H1 (cell line): Measurements from ENCODE around the gene BNIP5. TPM values are rescaled to one million over a fixed set of nuclear protein-coding genes. Genes with fewer than 3 reads are reported as not detected.

Source experiments
- CTCF ChIA-PET: fragments of 300-600 bp; sonication (Branson Sonifier 250); formaldehyde crosslinking; loops from one replicate; lab custom pipeline; 2021; ENCODE audit not compliant: partially characterized antibody; lab: Charles Lee
- POLR2A ChIA-PET: fragments of 300-600 bp; sonication (Branson Sonifier 250); formaldehyde crosslinking; loops from one replicate; lab custom pipeline; 2021; ENCODE audit warnings: inconsistent platforms; ENCODE audit not compliant: partially characterized antibody; lab: Charles Lee
- DNase-seq, 2 experiments: peaks; one replicate each; pipeline versions ENCODE4 v3.0.0 to v3.0.0-alpha.2; 2010 to 2022; ENCODE audit warnings: low spot score in 2 of 2, low read depth in 1 of 2, mixed read lengths in 1 of 2
- FAIRE-seq: peaks from 2 replicates; lab custom pipeline; 2011; peaks lifted over from hg19 to GRCh38; lab: Jason Lieb, UNC
- H2AFZ ChIP-seq: 2 replicates; pipeline ENCODE4 v1.8.1; 2012; ENCODE audit warnings: low read length, inconsistent platforms
- H2AK5ac ChIP-seq: 2 replicates; pipeline ENCODE4 v1.6.1; 2013; ENCODE audit warnings: low read depth, low read length
- H2BK120ac ChIP-seq: replicated peaks from 2 replicates; pipeline ENCODE3; 2013; ENCODE audit warnings: low read depth, low read length, inconsistent platforms
- H2BK12ac ChIP-seq: 2 replicates; pipeline ENCODE4 v1.6.1; 2013; ENCODE audit warnings: low read depth, low read length
- H2BK15ac ChIP-seq: 2 replicates; pipeline ENCODE4 v1.6.1; 2013; ENCODE audit warnings: low read length
- H2BK20ac ChIP-seq: 2 replicates; pipeline ENCODE4 v1.6.1; 2013; ENCODE audit warnings: low read length
- H2BK5ac ChIP-seq: 2 replicates; pipeline ENCODE4 v1.6.1; 2013; ENCODE audit warnings: low read depth, low read length
- H3K14ac ChIP-seq: 2 replicates; pipeline ENCODE4 v1.6.1; 2013; ENCODE audit warnings: inconsistent platforms; ENCODE audit not compliant: insufficient read length
- H3K18ac ChIP-seq: 2 replicates; pipeline ENCODE4 v1.6.1; 2013; ENCODE audit warnings: low read length; ENCODE audit errors: extremely low read depth
- H3K23ac ChIP-seq: 2 replicates; pipeline ENCODE4 v1.6.1; 2013; ENCODE audit warnings: inconsistent platforms; ENCODE audit not compliant: insufficient read length
- H3K23me2 ChIP-seq: 2 replicates; pipeline ENCODE4 v1.6.1; 2013; ENCODE audit warnings: low read depth, low read length
- H3K27ac ChIP-seq: 2 replicates; pipeline ENCODE4 v1.6.1; 2011; ENCODE audit warnings: low read depth, low read length, inconsistent platforms
- H3K27me3 ChIP-seq, 4 experiments: replicated peaks in 1 of 4; 1 replicate in 1 of 4; 2 replicates in 3 of 4; pipeline versions ENCODE4 v1.6.1 to v1.8.1; 2011 to 2013; ENCODE audit warnings: low read length in 3 of 4, mild to moderate bottlenecking in 3 of 4, inconsistent platforms in 2 of 4, mixed read lengths in 2 of 4, moderate library complexity in 1 of 4; ENCODE audit not compliant: control insufficient read depth in 3 of 4, insufficient read depth in 3 of 4; ENCODE audit errors: extremely low read depth in 1 of 4
- H3K36me3 ChIP-seq, 4 experiments: 2 replicates each; pipeline versions ENCODE4 v1.6.1 to v1.8.1; 2011 to 2013; ENCODE audit warnings: mild to moderate bottlenecking in 4 of 4, low read length in 3 of 4, moderate library complexity in 2 of 4, control low read depth in 1 of 4, inconsistent platforms in 1 of 4; ENCODE audit not compliant: insufficient read depth in 4 of 4, control insufficient read depth in 2 of 4
- H3K4ac ChIP-seq: replicated peaks from 2 replicates; pipeline ENCODE3; 2013; ENCODE audit warnings: low read length, low read depth, mixed read lengths, inconsistent platforms; ENCODE audit not compliant: insufficient read length
- H3K4me1 ChIP-seq, 4 experiments: replicated peaks in 1 of 4; 1 replicate in 1 of 4; 2 replicates in 3 of 4; pipeline versions ENCODE4 v1.6.1 to v1.8.1; 2011 to 2013; ENCODE audit warnings: low read length in 3 of 4, inconsistent platforms in 2 of 4, mixed read lengths in 1 of 4; ENCODE audit not compliant: insufficient read depth in 4 of 4, control insufficient read depth in 3 of 4
- H3K4me2 ChIP-seq, 2 experiments: 2 replicates each; pipeline versions ENCODE4 v1.6.1 to v1.8.1; 2011 to 2013; ENCODE audit warnings: low read depth in 2 of 2, low read length in 2 of 2, control low read depth in 1 of 2, inconsistent platforms in 1 of 2, mild to moderate bottlenecking in 1 of 2; ENCODE audit not compliant: insufficient read depth in 1 of 2
- H3K4me3 ChIP-seq, 4 experiments: fragments of 200-600, 300-600 bp in 1 of 4; sonication (generic), shearing (Covaris generic), sonication (Bioruptor Twin) in 1 of 4; 2 replicates each; pipeline versions ENCODE4 v1.5.1 to v1.8.1; 2011 to 2016; ENCODE audit warnings: low read length in 4 of 4, low read depth in 3 of 4, control low read depth in 2 of 4, inconsistent platforms in 2 of 4, mild to moderate bottlenecking in 2 of 4, mixed read lengths in 1 of 4, moderate library complexity in 1 of 4; ENCODE audit not compliant: insufficient read depth in 2 of 4; ENCODE audit errors: extremely low read depth in 1 of 4
- H3K56ac ChIP-seq: replicated peaks from 2 replicates; pipeline ENCODE3; 2013; ENCODE audit warnings: low read depth, mild to moderate bottlenecking, mixed read lengths, low read length, inconsistent platforms; ENCODE audit not compliant: insufficient read length
- H3K79me1 ChIP-seq: 2 replicates; pipeline ENCODE4 v1.6.1; 2013; ENCODE audit warnings: low read depth, low read length, control low read depth
- H3K79me2 ChIP-seq, 2 experiments: 2 replicates each; pipeline versions ENCODE4 v1.6.1 to v1.8.1; 2012 to 2013; ENCODE audit warnings: low read length in 2 of 2, mild to moderate bottlenecking in 2 of 2, inconsistent platforms in 1 of 2; ENCODE audit not compliant: insufficient read depth in 2 of 2, control insufficient read depth in 1 of 2
- H3K9ac ChIP-seq, 4 experiments: replicated peaks in 1 of 4; 1 replicate in 1 of 4; 2 replicates in 3 of 4; pipeline versions ENCODE4 v1.6.1 to v1.8.1; 2011 to 2013; ENCODE audit warnings: low read depth in 3 of 4, low read length in 3 of 4, control low read depth in 2 of 4, mild to moderate bottlenecking in 2 of 4, moderate library complexity in 2 of 4, inconsistent platforms in 1 of 4; ENCODE audit errors: extremely low read depth in 1 of 4
- H3K9me3 ChIP-seq, 2 experiments: 2 replicates each; pipeline versions ENCODE4 v1.6.1 to v1.8.1; 2012 to 2013; ENCODE audit warnings: mild to moderate bottlenecking in 2 of 2, moderate library complexity in 2 of 2, control low read depth in 1 of 2, inconsistent platforms in 1 of 2, low read depth in 1 of 2, low read length in 1 of 2, mixed read lengths in 1 of 2; ENCODE audit not compliant: insufficient read depth in 2 of 2
- H4K20me1 ChIP-seq, 2 experiments: replicated peaks in 1 of 2; 2 replicates each; pipeline versions ENCODE3 to v1.8.1; 2011 to 2013; ENCODE audit warnings: inconsistent platforms in 2 of 2, low read length in 2 of 2, mild to moderate bottlenecking in 1 of 2; ENCODE audit not compliant: insufficient read depth in 2 of 2, control insufficient read depth in 1 of 2
- H4K5ac ChIP-seq: 2 replicates; pipeline ENCODE4 v1.6.1; 2013; ENCODE audit warnings: low read length, low read depth, mixed read lengths, inconsistent platforms; ENCODE audit not compliant: insufficient read length
- H4K8ac ChIP-seq: 2 replicates; pipeline ENCODE4 v1.8.0; 2013; ENCODE audit warnings: mild to moderate bottlenecking, moderate library complexity, low read length, inconsistent platforms; ENCODE audit not compliant: insufficient read depth; ENCODE audit errors: extremely low read depth
- H4K91ac ChIP-seq: replicated peaks from 2 replicates; pipeline ENCODE3; 2013; ENCODE audit warnings: low read length, mixed read lengths, inconsistent platforms; ENCODE audit not compliant: insufficient read length
- ASH2L ChIP-seq: fragments of 200-600, 300-600 bp; sonication (generic); IDR thresholded peaks from one replicate; pipeline ENCODE4 v1.7.1; 2017; ENCODE audit warnings: low read length
- CREB1 ChIP-seq: IDR thresholded peaks from 2 replicates; pipeline ENCODE4 v1.6.1; 2012; ENCODE audit warnings: inconsistent platforms
- FOSL1 ChIP-seq: IDR thresholded peaks from 2 replicates; pipeline ENCODE4 v1.6.1; 2011; ENCODE audit warnings: mild to moderate bottlenecking, low read depth, low read length, moderate library complexity; ENCODE audit not compliant: insufficient read depth
- HDAC6 ChIP-seq: IDR thresholded peaks from one replicate; pipeline ENCODE4 v1.7.1; 2012; ENCODE audit warnings: low read depth, mild to moderate bottlenecking, inconsistent platforms, low read length, moderate library complexity
- SIRT6 ChIP-seq: IDR thresholded peaks from one replicate; pipeline ENCODE4 v1.7.1; 2012; ENCODE audit warnings: low read length, inconsistent platforms
- SP1 ChIP-seq: IDR thresholded peaks from 2 replicates; pipeline ENCODE4 v1.6.1; 2011; ENCODE audit warnings: low read depth, low read length
- SP2 ChIP-seq: IDR thresholded peaks from 2 replicates; pipeline ENCODE4 v1.6.1; 2012; ENCODE audit warnings: mild to moderate bottlenecking, low read length, inconsistent platforms
- TEAD4 ChIP-seq: IDR thresholded peaks from 2 replicates; pipeline ENCODE4 v1.6.1; 2012; ENCODE audit warnings: low read depth, low read length, inconsistent platforms, mixed read lengths
- WGBS, 2 experiments: shearing (Covaris generic) in 1 of 2; methylation state at CpG; one replicate each; pipeline versions ENCODE4 v1.1.6 to v1.1.7; 2013 to 2015; ENCODE audit warnings: low lambda C conversion rate in 2 of 2, mixed read lengths in 2 of 2, inconsistent platforms in 1 of 2, low coverage in 1 of 2, missing lambda C conversion rate in 1 of 2; ENCODE audit not compliant: insufficient replicate concordance in 2 of 2, insufficient coverage in 1 of 2, insufficient read length in 1 of 2; ENCODE audit errors: extremely low coverage in 1 of 2, missing lambda C conversion rate in 1 of 2; 5-methylcytosine and 5-hydroxymethylcytosine counted together
- polyA plus RNA-seq, 7 experiments: library from polyadenylated mRNA; depleted of rRNA in 3 of 7; stranded (reverse) in 5 of 7; unstranded in 2 of 7; fragments of >200 nt in 5 of 7; fragments of 200-250 nt in 2 of 7; gene quantifications; 1 replicate in 5 of 7; 2 replicates in 1 of 7; 4 replicates in 1 of 7; pipeline versions ENCODE4 v1.2.1 to v1.2.3, GENCODE V29; 2011 to 2013; ENCODE audit warnings: missing spikeins in 2 of 7, mixed read lengths in 2 of 7
- total RNA-seq: library from RNA; stranded (reverse); fragmentation: NEBNext Ultra II Directional; extraction: Animal tissue kit (Norgen Biotek cat#: 25700); gene quantifications from 2 replicates; pipeline ENCODE4 v1.2.1, GENCODE V29; 2021

The BNIP5 gene
- total and polyA plus RNA-seq, 2 of the 8 experiments (the other 6 are each of a cell fraction or from before 2014, with no cell fraction given) = not detected

DNA sequence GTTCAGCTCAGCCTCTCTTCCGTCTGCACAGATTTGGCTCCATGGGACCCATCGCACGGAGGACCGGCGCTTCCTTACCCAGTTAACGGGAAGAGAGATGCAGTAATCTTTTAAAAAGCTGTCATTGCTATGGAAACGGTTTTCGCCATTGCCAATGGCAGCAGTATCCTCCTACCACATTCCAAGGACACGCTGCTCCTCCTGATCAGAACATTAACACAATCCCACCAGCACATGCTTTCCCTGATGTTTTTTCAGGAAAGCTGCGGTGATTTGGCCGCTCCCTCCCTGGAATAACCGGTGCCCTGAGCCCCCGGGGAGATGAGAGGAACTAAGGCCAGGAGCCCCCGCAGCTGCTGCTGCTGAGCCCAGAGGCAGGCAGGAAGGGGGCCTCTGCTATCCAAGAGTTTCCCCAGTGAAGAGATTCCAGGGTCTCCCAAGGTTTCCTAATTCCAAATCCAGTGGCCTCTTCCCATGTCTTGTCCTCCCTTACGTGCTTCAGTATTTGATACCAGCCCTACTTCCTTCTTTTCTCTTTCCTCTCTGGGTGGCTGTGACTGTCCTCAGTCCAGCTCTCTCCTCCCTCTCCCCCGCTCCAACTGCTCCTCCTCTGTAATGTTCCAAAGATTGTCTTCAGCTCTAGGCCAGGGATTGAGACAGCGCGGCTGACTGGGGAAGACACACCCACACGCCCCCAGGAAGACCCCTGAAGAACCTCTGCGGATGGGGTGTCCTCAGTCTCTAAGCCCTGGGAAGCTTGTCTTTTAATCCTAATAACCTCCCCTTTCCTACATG is 2.6 kb downstream of the BNIP5 start:
- Histone ChIP-seq H4K8ac (peak overlapping the region; percentile 64; the same call in 1 of the 2 replicates), H3K9ac (no peak overlapping the region), H3K23me2 (no peaks in the 10 kb centered on the region), H2AFZ (no peak overlapping the region; the same call in 1 of the 2 replicates), H3K27ac (no peak overlapping the region), H2BK120ac (no peak overlapping the region), H3K4me2 (peak overlapping the region in 1 of 2 experiments; percentile 38; a peak in 1 of 4 replicates), H3K79me2 (no peaks in the 10 kb centered on the region), H3K18ac (no peak overlapping the region), H3K4me1 (peaks cover 0 to 9% (median 3%) of the 10 kb centered on the region in 4 experiments; a peak in 4 of 7 replicates), H3K9me3 (no peaks in the 10 kb centered on the region), H2BK12ac (no peak overlapping the region), H2BK5ac (no peak overlapping the region), H3K36me3 (no peaks in the 10 kb centered on the region), H3K14ac (no peak overlapping the region), H3K4me3 (no peak overlapping the region), H3K23ac (no peak overlapping the region), H3K27me3 (peaks cover 0 to 3% (median 1%) of the 10 kb centered on the region in 4 experiments; a peak in 2 of 7 replicates), H4K20me1 (no peaks in the 10 kb centered on the region), H4K5ac (no peak overlapping the region), H3K56ac (no peak overlapping the region), H2AK5ac (no peak overlapping the region), H2BK15ac (no peak overlapping the region), H3K79me1 (no peaks in the 10 kb centered on the region), H3K4ac (no peak overlapping the region), H2BK20ac (no peak overlapping the region), H4K91ac (no peak overlapping the region)
- FAIRE-seq (no peak), DNase-seq (no peak)
- peak; percentile 72 for TF ChIP-seq TEAD4
- no peak for TF ChIP-seq HDAC6
- no peak for TF ChIP-seq FOSL1
- TF ChIP-seq SP1 = no peak
- no peak for TF ChIP-seq SP2
- TF ChIP-seq ASH2L = no peak
- TF ChIP-seq SIRT6 = no peak
- TF ChIP-seq CREB1 = no peak
- CTCF ChIA-PET = interaction anchor here (0.6 to 2.9 kb wide), 10 partner anchors 9 to 269 kb away, joined by 3 to 13 read pairs (median 3); no protein-coding TSS in a partner anchor
- WGBS, 2 experiments = 75% methylated on average over 20 of the region's 20 CpGs; no CpG with 5 or more reads in 1 of the 2 experiments
- POLR2A ChIA-PET = interaction anchor here (1.2 kb wide), 1 partner anchor 11 kb away, joined by 3 read pairs; no protein-coding TSS in a partner anchor
